NB4 (cell line): ENCODE results near the gene DSG3.

Source experiments
- CTCF ChIP-seq: IDR thresholded peaks from one replicate; pipeline ENCODE4 v1.5.1; 2012; ENCODE audit warnings: low read depth, low read length
- POLR2A ChIP-seq: IDR thresholded peaks from 2 replicates; pipeline ENCODE4 v1.6.1; 2011; ENCODE audit warnings: mild to moderate bottlenecking; ENCODE audit not compliant: insufficient read length; ENCODE audit errors: extremely low read depth

DNA sequence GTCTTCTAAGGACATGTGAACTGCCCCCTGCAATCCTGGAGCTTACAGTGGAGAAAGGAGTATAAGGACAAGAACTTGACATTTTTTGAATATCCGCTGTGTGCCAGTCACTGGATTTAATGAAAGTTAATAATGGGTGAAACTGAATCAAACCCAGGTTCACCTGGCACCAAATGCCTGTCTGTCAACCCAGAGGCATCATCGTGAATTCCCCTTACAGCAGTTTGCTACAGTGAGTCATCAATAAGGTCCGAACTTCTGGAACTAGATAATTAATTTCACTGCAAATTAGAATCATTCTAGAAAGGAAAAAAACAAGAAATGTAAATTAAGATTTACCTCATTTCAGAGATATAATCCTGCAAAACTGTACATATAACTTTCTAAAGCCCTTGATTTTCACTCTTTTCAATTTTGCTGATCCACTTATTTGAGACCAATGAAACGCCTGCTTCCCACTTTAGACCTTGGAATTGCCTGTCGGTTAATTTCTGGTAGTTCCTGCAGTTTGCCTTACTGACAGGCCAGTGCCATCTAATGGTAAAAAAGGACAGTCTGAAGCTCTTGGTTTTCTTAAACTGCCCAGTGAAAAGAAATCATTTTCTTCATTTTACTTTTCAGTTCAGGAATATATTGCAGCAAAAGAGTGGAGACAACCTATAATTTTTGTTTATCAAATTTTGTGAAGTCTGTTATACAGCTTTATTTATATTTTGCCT is 58.6 kb downstream of the DSG3 start:
- TF ChIP-seq CTCF (no peak), POLR2A (no peak)
